Muscle of leg (tissue), 11 donors: Measurements from ENCODE around the gene CALM1. TPM values are rescaled to one million over a fixed set of nuclear protein-coding genes. Genes with fewer than 3 reads are reported as not detected.

Experiments
- DNase-seq: peaks from one replicate; pipeline ENCODE4 v3.0.0; 2013
- H3K27ac ChIP-seq: one replicate; pipeline ENCODE4 v1.5.1; 2013; ENCODE audit warnings: mild to moderate bottlenecking, low read length, control low read depth
- H3K27me3 ChIP-seq: one replicate; pipeline ENCODE4 v1.6.1; 2013; ENCODE audit warnings: low read length; ENCODE audit not compliant: control insufficient read depth, insufficient read depth
- H3K36me3 ChIP-seq: one replicate; pipeline ENCODE4 v1.6.1; 2013; ENCODE audit warnings: low read length; ENCODE audit not compliant: control insufficient read depth, insufficient read depth
- H3K4me1 ChIP-seq: one replicate; pipeline ENCODE4 v1.6.1; 2013; ENCODE audit warnings: low read length; ENCODE audit not compliant: control insufficient read depth, insufficient read depth
- H3K4me3 ChIP-seq: one replicate; pipeline ENCODE4 v1.5.1; 2013; ENCODE audit warnings: low read length, control low read depth
- H3K9me3 ChIP-seq: replicated peaks from 2 replicates; pipeline ENCODE4 v1.6.1; 2013; ENCODE audit warnings: low read depth, low read length; ENCODE audit not compliant: control insufficient read depth
- WGBS: methylation state at CpG from one replicate; pipeline ENCODE4 v1.1.5; 2013; ENCODE audit warnings: missing lambda C conversion rate; ENCODE audit not compliant: insufficient coverage; 5-methylcytosine and 5-hydroxymethylcytosine counted together
- polyA plus RNA-seq, 8 donors: library from polyadenylated mRNA; unstranded; fragments of 120-200 nt; gene quantifications; one replicate each; pipeline versions ENCODE4 v1.2.1 to v1.2.3, GENCODE V29; 2013; ENCODE audit warnings: inconsistent platforms in 1 of 8, low replicate concordance in 1 of 8; ENCODE audit not compliant: insufficient read length in 8 of 8, insufficient read depth in 1 of 8
- total RNA-seq: library from RNA; stranded (reverse); fragments of 120-200 nt; gene quantifications from one replicate; pipeline ENCODE4 v1.2.4, GENCODE V29; 2013

The CALM1 gene
- total and polyA plus RNA-seq, 9 donors: 184 to 317 (median 235) TPM

DNA sequence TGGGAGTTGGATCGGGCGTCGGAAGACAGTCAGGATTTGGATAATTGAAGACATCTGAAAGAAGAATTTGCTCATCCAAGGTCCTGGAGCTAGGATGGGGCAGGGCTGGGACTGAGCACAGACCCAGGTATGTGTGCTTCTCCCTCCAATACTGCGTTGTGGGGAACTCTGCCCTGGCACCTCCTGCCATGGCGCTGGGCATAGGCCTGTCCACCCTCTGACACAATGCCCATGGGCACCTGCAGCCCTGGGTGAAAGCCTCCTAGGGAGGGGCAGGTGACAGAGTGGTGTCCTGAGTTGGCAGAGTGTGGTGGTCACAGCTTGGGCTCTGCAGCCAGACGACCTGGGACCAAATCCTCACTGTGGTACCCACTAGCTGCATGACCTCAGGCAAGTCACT lies 53.3 kb downstream of the CALM1 start:
- peaks cover 12% of the 10 kb centered on the region for H3K9me3 ChIP-seq
- peaks cover 2% of the 10 kb centered on the region for H3K27me3 ChIP-seq
- H3K27ac ChIP-seq: no peak overlapping the region
- WGBS: 100% methylated on average over 2 of the region's 6 CpGs
- no peak overlapping the region for H3K4me3 ChIP-seq
- H3K4me1 ChIP-seq: peaks cover 19% of the 10 kb centered on the region
- no peak for DNase-seq
- no peaks in the 10 kb centered on the region for H3K36me3 ChIP-seq

- no peak for DNase-seq
- H3K9me3 ChIP-seq: peaks cover 12% of the 10 kb centered on the region
- peaks cover 23% of the 10 kb centered on the region for H3K4me1 ChIP-seq
- peaks cover 2% of the 10 kb centered on the region for H3K27me3 ChIP-seq
- WGBS: 85% methylated on average over 2 of the region's 3 CpGs
- H3K27ac ChIP-seq: no peak overlapping the region
- no peak overlapping the region for H3K4me3 ChIP-seq
- H3K36me3 ChIP-seq: no peaks in the 10 kb centered on the region
Measured at GRCh38 chr14:90450667-90451066, 53.8 kb downstream of the CALM1 start.

DNA sequence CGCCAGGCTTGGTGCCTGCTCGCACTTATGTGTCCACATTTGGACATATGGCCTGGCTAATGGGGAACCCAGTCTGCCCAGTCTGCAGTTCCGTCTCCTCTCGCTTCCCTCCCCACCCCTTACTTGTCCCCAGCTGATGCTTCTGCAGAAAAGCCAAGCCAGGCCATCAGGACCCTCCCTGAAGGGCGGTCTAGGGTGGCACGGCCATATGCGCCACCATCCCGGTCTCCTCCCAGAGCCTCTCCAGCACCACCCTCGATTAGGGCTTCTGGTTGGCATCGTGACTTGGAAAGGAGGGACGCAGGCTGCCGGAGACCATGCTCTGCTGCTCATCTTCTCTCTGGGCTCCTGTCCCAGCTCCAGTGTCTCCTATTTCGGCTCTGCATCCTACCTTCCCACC lies 54.6 kb downstream of the CALM1 start:
- DNase-seq: no peak
- WGBS: 98% methylated on average over 8 of the region's 13 CpGs
- no peak overlapping the region for H3K27ac ChIP-seq
- peaks cover 23% of the 10 kb centered on the region for H3K4me1 ChIP-seq
- peaks cover 2% of the 10 kb centered on the region for H3K27me3 ChIP-seq
- H3K9me3 ChIP-seq: peaks cover 12% of the 10 kb centered on the region
- H3K36me3 ChIP-seq: no peaks in the 10 kb centered on the region
- no peak overlapping the region for H3K4me3 ChIP-seq

DNA sequence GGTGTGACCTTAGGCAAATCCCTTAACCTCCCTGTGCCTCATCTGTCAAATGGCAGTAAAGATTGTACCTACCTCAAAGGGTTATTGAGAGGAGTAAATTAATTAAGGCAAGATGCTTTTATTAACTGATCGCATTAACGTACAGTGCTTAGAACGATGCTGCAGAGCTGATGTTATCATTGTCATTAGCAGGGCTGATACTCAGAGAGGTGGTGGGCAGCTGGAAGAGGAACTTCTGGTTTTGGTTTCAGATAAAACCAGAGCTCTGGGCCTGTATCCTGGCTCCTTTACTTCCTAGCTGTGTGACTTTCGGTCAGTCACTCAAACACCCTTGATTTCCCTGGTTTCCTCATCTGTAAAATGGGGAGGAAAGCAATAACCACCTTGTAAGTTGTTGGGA lies 55.1 kb downstream of the CALM1 start:
- peaks cover 2% of the 10 kb centered on the region for H3K27me3 ChIP-seq
- H3K4me3 ChIP-seq: no peak overlapping the region
- peaks cover 23% of the 10 kb centered on the region for H3K4me1 ChIP-seq
- H3K27ac ChIP-seq: no peak overlapping the region
- peaks cover 12% of the 10 kb centered on the region for H3K9me3 ChIP-seq
- 54% methylated on average over 3 of the region's 4 CpGs for WGBS
- no peak for DNase-seq
- no peaks in the 10 kb centered on the region for H3K36me3 ChIP-seq

DNA sequence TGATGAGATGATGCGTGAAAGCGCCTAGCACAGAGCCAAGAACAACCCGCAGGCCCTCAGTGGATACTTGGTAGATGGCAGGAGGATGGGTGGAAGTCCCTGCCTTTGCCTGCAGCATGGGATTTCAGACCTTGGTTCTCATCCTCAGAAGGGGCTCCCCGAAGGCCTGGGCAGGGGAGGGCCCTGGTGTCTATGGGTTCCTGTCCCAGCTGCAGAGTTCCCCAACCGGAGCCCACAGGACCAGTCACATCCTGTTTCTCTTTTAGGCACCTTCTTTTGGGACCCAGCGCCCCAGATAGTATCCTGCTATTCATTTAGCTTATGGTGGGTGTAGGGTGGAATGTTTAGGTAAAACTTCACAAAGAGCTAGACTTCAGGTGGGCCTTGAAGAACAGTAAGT lies 55.5 kb downstream of the CALM1 start:
- Histone ChIP-seq H3K27ac (no peak overlapping the region), H3K36me3 (no peaks in the 10 kb centered on the region), H3K4me3 (no peak overlapping the region), H3K27me3 (peaks cover 2% of the 10 kb centered on the region), H3K9me3 (peaks cover 10% of the 10 kb centered on the region), H3K4me1 (peaks cover 23% of the 10 kb centered on the region)
- no peak for DNase-seq
- 87% methylated on average over 4 of the region's 6 CpGs for WGBS

GRCh38 chr14:90453401-90453951 lies 56.6 kb downstream of the CALM1 start:
- WGBS: 70% methylated on average over 11 of the region's 18 CpGs
- H3K4me3 ChIP-seq: no peak overlapping the region
- peaks cover 2% of the 10 kb centered on the region for H3K27me3 ChIP-seq
- peak; percentile 67 for DNase-seq
- H3K9me3 ChIP-seq: no peaks in the 10 kb centered on the region
- peaks cover 23% of the 10 kb centered on the region for H3K4me1 ChIP-seq
- H3K36me3 ChIP-seq: no peaks in the 10 kb centered on the region
- H3K27ac ChIP-seq: peak overlapping the region; percentile 39

DNA sequence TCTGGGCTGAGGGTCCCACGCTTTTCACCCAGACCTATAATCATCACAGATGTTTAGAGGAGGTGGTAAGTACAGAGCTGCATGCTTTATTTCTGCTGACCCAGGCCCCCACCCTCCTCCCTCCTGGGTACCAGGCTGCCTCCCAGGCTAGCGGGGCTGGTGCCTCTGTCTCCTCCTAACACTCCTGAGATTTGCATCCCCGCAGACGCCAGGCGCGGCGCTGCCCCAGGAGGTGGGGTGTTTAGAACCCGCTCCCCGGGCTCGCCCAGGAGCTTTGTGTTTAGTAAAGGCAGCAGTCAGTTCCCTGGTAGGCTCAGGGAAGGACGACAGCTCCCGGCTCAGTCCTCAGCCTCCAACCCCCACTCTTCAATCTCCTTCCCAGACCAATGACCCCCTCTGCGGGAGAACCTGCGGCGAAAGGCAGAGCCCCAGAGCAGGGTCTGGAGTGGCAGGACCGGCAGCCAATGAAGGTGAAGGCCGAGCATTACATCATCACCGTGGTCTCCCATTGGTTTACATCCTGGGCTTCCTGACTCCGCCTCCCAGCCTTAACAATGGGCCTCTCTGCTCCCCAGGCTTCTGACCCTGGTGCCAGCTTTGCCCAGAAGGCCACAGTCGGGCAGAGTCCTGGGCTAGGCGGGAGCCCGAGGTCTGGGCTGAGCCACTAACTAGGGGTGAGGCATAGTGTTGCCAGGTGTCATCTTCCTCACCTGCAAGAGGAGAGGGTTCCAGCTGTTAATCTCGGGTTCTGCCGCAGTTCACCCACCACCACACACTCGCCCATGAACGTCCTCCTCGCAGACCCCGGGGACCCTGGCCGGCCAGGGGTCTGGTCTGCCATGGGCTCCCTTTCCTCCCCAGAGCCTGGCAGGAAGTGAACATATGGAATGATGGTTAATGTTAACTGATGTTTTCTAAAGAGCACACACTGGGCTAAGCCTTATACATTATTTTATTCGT lies 57.5 kb downstream of the CALM1 start:
- H3K27ac ChIP-seq: peak overlapping the region; percentile 39
- H3K9me3 ChIP-seq: no peaks in the 10 kb centered on the region
- H3K27me3 ChIP-seq: peaks cover 2% of the 10 kb centered on the region
- H3K4me3 ChIP-seq: peak overlapping the region; percentile 1
- 15% methylated on average over 7 of the region's 30 CpGs for WGBS
- peaks cover 23% of the 10 kb centered on the region for H3K4me1 ChIP-seq
- peak; percentile 90 for DNase-seq
- no peaks in the 10 kb centered on the region for H3K36me3 ChIP-seq

DNA sequence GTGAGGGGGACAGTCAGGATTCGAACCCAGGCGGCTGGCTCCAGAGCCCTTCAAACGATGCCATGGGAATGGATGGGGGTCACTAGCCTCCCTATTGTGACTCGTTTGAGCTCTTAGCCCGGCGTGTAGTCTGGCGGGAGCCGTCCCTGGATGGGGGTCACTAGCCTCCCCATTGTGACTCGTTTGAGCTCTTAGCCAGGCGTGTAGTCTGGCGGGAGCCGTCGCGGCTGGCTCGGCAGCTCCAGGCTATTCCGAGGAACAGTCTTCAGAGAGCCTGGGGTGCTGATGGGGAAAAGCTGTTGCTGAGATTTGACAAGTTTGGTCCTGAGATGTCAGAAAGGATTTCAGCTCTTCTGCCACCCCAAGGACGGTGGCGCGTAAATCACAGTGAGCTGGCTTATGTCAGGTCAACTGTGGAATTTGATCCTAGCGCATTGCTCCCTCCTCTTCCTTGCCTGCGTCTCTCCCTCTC lies 58.3 kb downstream of the CALM1 start:
- DNase-seq: peak; percentile 15

DNA sequence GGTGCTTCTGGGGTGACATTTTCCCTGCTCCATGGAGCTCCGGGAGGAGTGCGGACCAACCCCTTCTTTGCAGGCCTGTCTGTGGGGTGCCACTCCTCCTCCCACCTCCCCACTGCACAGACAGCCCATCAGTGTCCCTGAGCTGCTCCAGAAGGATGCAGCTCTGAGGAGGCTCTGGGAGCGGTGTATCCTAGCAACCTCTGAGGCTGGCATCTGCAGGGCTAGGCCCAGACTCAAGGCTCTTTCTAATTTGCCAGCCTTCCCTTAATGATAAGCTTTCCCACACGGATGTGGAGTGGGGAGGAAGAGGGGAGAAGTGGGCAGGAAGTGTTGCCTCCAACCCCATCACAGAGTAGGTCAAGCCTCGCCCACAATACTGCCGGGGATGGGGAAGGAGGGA lies 59.7 kb downstream of the CALM1 start:
- H3K27ac ChIP-seq: no peak overlapping the region
- DNase-seq: no peak
- no peaks in the 10 kb centered on the region for H3K36me3 ChIP-seq
- peaks cover 23% of the 10 kb centered on the region for H3K4me1 ChIP-seq
- peaks cover 4% of the 10 kb centered on the region for H3K27me3 ChIP-seq
- no peaks in the 10 kb centered on the region for H3K9me3 ChIP-seq
- no peak overlapping the region for H3K4me3 ChIP-seq
- 80% methylated on average over 2 of the region's 6 CpGs for WGBS

More for the DNA sequence above, 58.3 kb downstream of the CALM1 start:
- Histone ChIP-seq H3K36me3 (no peaks in the 10 kb centered on the region), H3K4me3 (no peak overlapping the region), H3K4me1 (peaks cover 23% of the 10 kb centered on the region), H3K9me3 (no peaks in the 10 kb centered on the region), H3K27me3 (peaks cover 2% of the 10 kb centered on the region), H3K27ac (no peak overlapping the region)
- WGBS: 41% methylated on average over 21 of the region's 21 CpGs

- Histone ChIP-seq H3K9me3 (no peaks in the 10 kb centered on the region), H3K4me1 (peaks cover 23% of the 10 kb centered on the region), H3K27me3 (peaks cover 4% of the 10 kb centered on the region), H3K27ac (no peak overlapping the region), H3K36me3 (no peaks in the 10 kb centered on the region), H3K4me3 (no peak overlapping the region)
- DNase-seq: no peak
- no CpG with 5 or more reads among the region's 4 CpGs for WGBS
Measured at GRCh38 chr14:90457186-90457585, 60.4 kb downstream of the CALM1 start.
